HS-5 (cell line): Measurements from ENCODE around the gene P2RY6.

Experiments used
- DNase-seq: peaks from one replicate; pipeline ENCODE4 v3.0.0-alpha.2; 2012; ENCODE audit warnings: low read depth

P2RY6 gene

GRCh38 chr11:73297702-73298101, 25.6 kb downstream of the P2RY6 start:
- DNase-seq, result no peak

GRCh38 chr11:73298233-73298632, 26.1 kb downstream of the P2RY6 start:
- no peak for DNase-seq

GRCh38 chr11:73299751-73300150, 27.6 kb downstream of the P2RY6 start:
- DNase-seq, result no peak

- no peak for DNase-seq
These were observed 34.1 kb downstream of the P2RY6 start for GRCh38 chr11:73306069-73306841.

- no peak for DNase-seq
These were observed 34.8 kb downstream of the P2RY6 start for GRCh38 chr11:73306977-73307322.

- DNase-seq, result peak; percentile 89
These were observed 35.3 kb downstream of the P2RY6 start for GRCh38 chr11:73307323-73308002.

GRCh38 chr11:73308003-73308960, 36.1 kb downstream of the P2RY6 start, which contains the start of gene ARHGEF17:
Gene ARHGEF17 (plus strand): TSS chr11:73308276. CDS start chr11:73308639, 363 bp downstream.
- peak; percentile 23 for DNase-seq

GRCh38 chr11:73308961-73309919, 37.1 kb downstream of the P2RY6 start:
- peak; percentile 80 for DNase-seq

- DNase-seq, result no peak
These were observed 37.9 kb downstream of the P2RY6 start for GRCh38 chr11:73310076-73310475.

- no peak for DNase-seq
These were observed 38.7 kb downstream of the P2RY6 start for GRCh38 chr11:73310661-73311393.

GRCh38 chr11:73311394-73311869, 39.3 kb downstream of the P2RY6 start:
- no peak for DNase-seq

GRCh38 chr11:73312036-73312435, 39.9 kb downstream of the P2RY6 start:
- DNase-seq, result no peak

- no peak for DNase-seq
These were observed 40.8 kb downstream of the P2RY6 start for GRCh38 chr11:73312851-73313327.

GRCh38 chr11:73313652-73314051, 41.5 kb downstream of the P2RY6 start:
- DNase-seq, result no peak

GRCh38 chr11:73314117-73314961, 42.2 kb downstream of the P2RY6 start:
- no peak for DNase-seq

GRCh38 chr11:73315293-73316020, 43.3 kb downstream of the P2RY6 start:
- no peak for DNase-seq

- no peak for DNase-seq
These were observed 44.3 kb downstream of the P2RY6 start for GRCh38 chr11:73316422-73316821.

GRCh38 chr11:73317373-73317772, 45.2 kb downstream of the P2RY6 start:
- DNase-seq, result no peak

GRCh38 chr11:73317803-73318202, 45.7 kb downstream of the P2RY6 start:
- DNase-seq, result no peak
